HEK293T (cell line): ENCODE measurements around the gene DNAJB14.

Experiments used
- HDGF ChIP-seq: fragments of 450-650 bp; IDR thresholded peaks from 2 replicates; pipeline ENCODE4 v1.6.1; 2017; ENCODE audit warnings: antibody characterized with exemption, borderline replicate concordance
- SP1 ChIP-seq: fragments of 450-650 bp; IDR thresholded peaks from 2 replicates; pipeline ENCODE4 v1.6.1; 2017
- SUZ12 ChIP-seq: fragments of 450-650 bp; IDR thresholded peaks from 2 replicates; pipeline ENCODE4 v1.6.1; 2016; ENCODE audit warnings: mild to moderate bottlenecking

DNA sequence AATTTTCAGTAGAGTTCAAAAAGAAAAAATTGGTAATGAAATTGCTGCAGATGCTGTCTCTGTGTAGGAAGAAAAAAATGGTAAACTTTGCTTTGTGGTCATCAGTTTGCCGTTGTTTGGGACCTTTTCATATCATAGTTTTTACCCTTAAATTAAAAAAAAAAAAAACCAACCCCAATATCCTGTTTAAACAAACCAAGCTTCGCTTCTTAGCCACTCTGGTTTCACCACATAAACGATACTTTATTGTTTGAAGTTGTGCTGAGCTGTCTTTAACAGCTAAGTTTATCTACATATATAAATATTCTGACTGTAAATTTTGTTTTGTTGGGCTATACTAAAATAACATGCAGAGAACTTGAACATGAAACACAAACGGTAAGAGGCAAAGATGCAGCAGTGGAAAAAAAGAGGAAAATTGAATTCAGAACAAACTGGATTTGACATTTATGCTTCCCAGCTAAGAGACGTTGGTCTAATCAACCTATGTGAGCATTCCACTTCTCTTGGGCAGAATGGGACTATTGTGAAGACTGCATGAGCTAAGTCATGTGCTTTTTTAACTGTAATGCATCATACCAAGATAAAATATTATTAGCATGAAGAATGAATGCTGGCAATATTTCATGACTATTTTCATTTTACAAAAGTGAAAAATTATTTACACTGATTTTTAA lies 19.4 kb upstream of the DNAJB14 start:
- no peak for TF ChIP-seq SUZ12
- no peak for TF ChIP-seq SP1
- no peak for TF ChIP-seq HDGF
